Endodermal cell (in vitro differentiated cells): Measurements from ENCODE around the gene NRARP. TPM values are rescaled to one million over a fixed set of nuclear protein-coding genes. Genes with fewer than 3 reads are reported as not detected.

Experiments
- DNase-seq: peaks from one replicate; pipeline ENCODE4 v3.0.0-alpha.2; 2017
- H3K27ac ChIP-seq: 2 replicates; pipeline ENCODE4 v1.5.1; 2013; ENCODE audit warnings: mild to moderate bottlenecking, low read depth, low read length, moderate library complexity
- H3K27me3 ChIP-seq: 2 replicates; pipeline ENCODE4 v1.6.1; 2013; ENCODE audit warnings: mild to moderate bottlenecking, low read length, moderate library complexity; ENCODE audit not compliant: insufficient read depth, control insufficient read depth, poor library complexity, severe bottlenecking
- H3K36me3 ChIP-seq: 2 replicates; pipeline ENCODE4 v1.7.0; 2013; ENCODE audit warnings: mild to moderate bottlenecking, low read length, moderate library complexity; ENCODE audit not compliant: control insufficient read depth, insufficient read depth
- H3K4me1 ChIP-seq: one replicate; pipeline ENCODE4 v1.7.0; 2013; ENCODE audit warnings: low read length; ENCODE audit not compliant: control insufficient read depth, insufficient read depth
- H3K4me3 ChIP-seq: 2 replicates; pipeline ENCODE4 v1.5.1; 2013; ENCODE audit warnings: mild to moderate bottlenecking, low read length, moderate library complexity
- H3K9ac ChIP-seq: 2 replicates; pipeline ENCODE4 v1.6.1; 2013; ENCODE audit warnings: mild to moderate bottlenecking, low read length, moderate library complexity; ENCODE audit not compliant: poor library complexity, severe bottlenecking; ENCODE audit errors: extremely low read depth
- H3K9me3 ChIP-seq: 2 replicates; pipeline ENCODE4 v1.6.1; 2013; ENCODE audit warnings: mild to moderate bottlenecking, low read length, moderate library complexity; ENCODE audit not compliant: control insufficient read depth
- H3K27ac Mint-ChIP-seq: 2 replicates; pipeline ENCODE4 v1.8.0; 2020; ENCODE audit warnings: mixed read lengths
- H3K27me3 Mint-ChIP-seq: 2 replicates; pipeline ENCODE4 v1.8.0; 2021; ENCODE audit warnings: mild to moderate bottlenecking, mixed read lengths; ENCODE audit not compliant: insufficient read depth
- H3K36me3 Mint-ChIP-seq: 2 replicates; pipeline ENCODE4 v1.8.0; 2020; ENCODE audit warnings: low read depth, mixed read lengths
- H3K4me1 Mint-ChIP-seq: 2 replicates; pipeline ENCODE4 v1.8.0; 2020; ENCODE audit warnings: mixed read lengths
- H3K4me3 Mint-ChIP-seq: 2 replicates; pipeline ENCODE4 v1.8.0; 2020; ENCODE audit warnings: mild to moderate bottlenecking, moderate library complexity, mixed read lengths
- H3K9me3 Mint-ChIP-seq: 2 replicates; pipeline ENCODE4 v1.8.0; 2020; ENCODE audit warnings: mild to moderate bottlenecking, mixed read lengths
- WGBS, 2 experiments: methylation state at CpG; one replicate each; pipeline versions ENCODE4 v1.1.5 to v1.1.7; 2013; ENCODE audit warnings: missing lambda C conversion rate in 2 of 2, mixed read lengths in 1 of 2; ENCODE audit not compliant: insufficient coverage in 1 of 2, insufficient read length in 1 of 2; 5-methylcytosine and 5-hydroxymethylcytosine counted together
- total RNA-seq, 2 donors: library from RNA; stranded (reverse); fragmentation: NEBNext Ultra II Directional in 1 of 2; extraction: Animal tissue kit (Norgen Biotek cat#: 25700) in 1 of 2; gene quantifications; 2 replicates in 1 of 2; 3 replicates in 1 of 2; pipeline ENCODE4 v1.2.1, GENCODE V29; 2021
- TF ChIP-seq, protein P1 (sequence below): fragments of 200-600 bp; sonication (generic); conservative IDR thresholded peaks from 2 replicates; pipeline ENCODE4 v1.5.0; 2021; ENCODE audit warnings: antibody characterized with exemption, mild to moderate bottlenecking

The NRARP gene
- total RNA-seq, 2 donors from 2014 or later: 12.1 to 12.9 TPM

DNA sequence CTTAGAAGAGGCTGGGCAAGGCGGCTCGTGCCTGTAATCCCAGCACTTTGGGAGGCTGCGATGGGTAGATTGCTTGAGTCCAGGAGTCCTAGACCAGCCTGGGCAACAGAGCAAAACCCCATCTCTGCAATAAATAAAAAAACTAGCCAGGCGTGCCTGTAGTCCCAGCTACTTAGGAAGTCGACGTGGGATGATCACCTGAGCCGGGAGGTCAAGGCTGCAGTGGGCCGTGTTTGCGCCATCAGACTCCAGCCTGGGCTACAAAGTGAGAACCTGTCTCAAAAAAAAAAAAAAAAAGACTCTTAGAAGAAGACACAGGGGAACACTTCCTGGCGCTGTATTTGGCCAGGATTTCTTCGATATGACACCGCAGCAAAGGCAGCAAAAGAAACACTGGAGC lies 23.7 kb upstream of the NRARP start:
- Mint-ChIP-seq H3K36me3 (no peaks in the 10 kb centered on the region), H3K27me3 (peaks cover 18% of the 10 kb centered on the region), H3K4me3 (no peak overlapping the region), H3K4me1 (no peaks in the 10 kb centered on the region), H3K27ac (no peak overlapping the region), H3K9me3 (peaks cover 9% of the 10 kb centered on the region)
- Histone ChIP-seq H3K9me3 (peaks cover 14% of the 10 kb centered on the region), H3K36me3 (no peaks in the 10 kb centered on the region), H3K4me1 (no peaks in the 10 kb centered on the region), H3K4me3 (no peak overlapping the region), H3K27ac (no peak overlapping the region), H3K27me3 (peaks cover 4% of the 10 kb centered on the region), H3K9ac (no peak overlapping the region)
- DNase-seq: no peak
- TF ChIP-seq, protein P1, sequence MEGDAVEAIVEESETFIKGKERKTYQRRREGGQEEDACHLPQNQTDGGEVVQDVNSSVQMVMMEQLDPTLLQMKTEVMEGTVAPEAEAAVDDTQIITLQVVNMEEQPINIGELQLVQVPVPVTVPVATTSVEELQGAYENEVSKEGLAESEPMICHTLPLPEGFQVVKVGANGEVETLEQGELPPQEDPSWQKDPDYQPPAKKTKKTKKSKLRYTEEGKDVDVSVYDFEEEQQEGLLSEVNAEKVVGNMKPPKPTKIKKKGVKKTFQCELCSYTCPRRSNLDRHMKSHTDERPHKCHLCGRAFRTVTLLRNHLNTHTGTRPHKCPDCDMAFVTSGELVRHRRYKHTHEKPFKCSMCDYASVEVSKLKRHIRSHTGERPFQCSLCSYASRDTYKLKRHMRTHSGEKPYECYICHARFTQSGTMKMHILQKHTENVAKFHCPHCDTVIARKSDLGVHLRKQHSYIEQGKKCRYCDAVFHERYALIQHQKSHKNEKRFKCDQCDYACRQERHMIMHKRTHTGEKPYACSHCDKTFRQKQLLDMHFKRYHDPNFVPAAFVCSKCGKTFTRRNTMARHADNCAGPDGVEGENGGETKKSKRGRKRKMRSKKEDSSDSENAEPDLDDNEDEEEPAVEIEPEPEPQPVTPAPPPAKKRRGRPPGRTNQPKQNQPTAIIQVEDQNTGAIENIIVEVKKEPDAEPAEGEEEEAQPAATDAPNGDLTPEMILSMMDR: no peak
- 90 to 92% methylated on average over 10 to 12 of the region's 12 CpGs for WGBS, 2 experiments

DNA sequence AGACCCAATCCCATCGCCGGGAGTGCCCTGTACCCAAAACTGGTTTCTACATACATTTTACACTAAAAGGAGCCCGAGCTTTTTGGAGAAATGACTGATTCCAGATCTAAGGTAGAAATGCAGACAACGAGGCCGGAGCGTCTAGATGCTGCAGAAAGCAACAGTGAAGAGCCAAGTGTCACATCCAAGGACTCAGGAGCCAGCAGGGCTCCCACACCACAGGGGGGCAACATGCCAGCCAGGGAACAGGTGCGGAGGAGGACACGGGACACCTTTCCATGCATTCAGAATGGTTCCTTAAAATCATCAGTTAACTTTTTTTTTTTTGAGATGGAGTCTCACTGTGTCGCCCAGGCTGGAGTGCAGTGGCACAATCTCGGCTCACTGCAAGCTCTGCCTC lies 23.1 kb upstream of the NRARP start:
- H3K4me1 Mint-ChIP-seq: peaks cover 2% of the 10 kb centered on the region
- no peaks in the 10 kb centered on the region for H3K36me3 Mint-ChIP-seq
- peaks cover 10% of the 10 kb centered on the region for H3K9me3 ChIP-seq
- no peak for DNase-seq
- peaks cover 18% of the 10 kb centered on the region for H3K27me3 Mint-ChIP-seq
- no peak overlapping the region for H3K4me3 ChIP-seq
- peaks cover 4% of the 10 kb centered on the region for H3K27me3 ChIP-seq
- no peaks in the 10 kb centered on the region for H3K36me3 ChIP-seq
- WGBS, 2 experiments: 91 to 96% methylated on average over 9 to 10 of the region's 10 CpGs
- H3K9ac ChIP-seq: no peak overlapping the region
- no peaks in the 10 kb centered on the region for H3K4me1 ChIP-seq
- H3K9me3 Mint-ChIP-seq: peaks cover 8% of the 10 kb centered on the region
- no peak overlapping the region for H3K27ac Mint-ChIP-seq
- no peak overlapping the region for H3K27ac ChIP-seq
- H3K4me3 Mint-ChIP-seq: no peak overlapping the region
- TF ChIP-seq, protein P1: no peak

DNA sequence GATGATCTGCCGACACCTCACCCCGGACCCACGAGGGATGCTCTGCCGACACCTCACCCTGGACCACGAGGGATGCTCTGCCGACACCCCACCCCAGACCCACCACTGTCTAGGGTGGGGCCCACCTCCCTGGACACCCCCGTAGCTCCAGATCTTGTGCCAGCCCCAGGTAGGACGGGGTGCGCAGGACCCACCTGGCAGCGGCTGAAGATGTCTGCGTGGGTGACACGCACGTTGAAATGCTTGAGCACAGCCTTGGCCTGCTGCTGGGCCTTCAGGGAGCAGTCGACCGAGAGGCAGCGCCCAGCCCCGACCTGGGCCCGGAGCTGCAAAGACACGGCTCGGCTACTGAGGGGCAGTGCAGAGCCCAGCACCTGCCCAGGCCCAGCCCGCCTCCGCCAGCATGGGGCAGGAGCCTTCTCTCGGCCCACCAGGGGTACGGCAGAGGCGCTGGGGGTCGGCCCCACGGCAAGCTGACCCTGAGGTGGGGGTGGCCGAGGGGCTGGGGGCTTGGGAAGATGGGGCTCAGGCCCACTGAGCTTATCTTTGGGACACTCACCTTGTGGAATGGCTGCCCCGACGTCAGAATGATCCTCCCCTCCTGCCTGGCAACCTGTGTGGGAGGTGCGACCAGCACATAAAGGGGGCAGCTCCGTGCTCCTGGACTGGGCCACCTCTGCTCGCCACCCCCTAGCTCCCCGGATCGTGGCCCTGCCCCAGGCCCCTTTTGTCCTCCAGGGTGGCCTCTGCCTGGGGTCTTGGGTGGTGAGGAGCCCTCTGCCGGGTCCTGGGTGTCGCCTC lies 21.7 kb upstream of the NRARP start:
- Mint-ChIP-seq H3K9me3 (peaks cover 5% of the 10 kb centered on the region), H3K27me3 (peaks cover 18% of the 10 kb centered on the region), H3K4me3 (no peak overlapping the region), H3K27ac (no peak overlapping the region), H3K36me3 (no peaks in the 10 kb centered on the region), H3K4me1 (peaks cover 2% of the 10 kb centered on the region)
- Histone ChIP-seq H3K27me3 (peaks cover 4% of the 10 kb centered on the region), H3K4me1 (no peaks in the 10 kb centered on the region), H3K9ac (no peak overlapping the region), H3K9me3 (peaks cover 6% of the 10 kb centered on the region), H3K4me3 (no peak overlapping the region), H3K36me3 (no peaks in the 10 kb centered on the region), H3K27ac (no peak overlapping the region)
- no peak for DNase-seq
- TF ChIP-seq, protein P1: no peak
- WGBS, 2 experiments: 91% methylated on average over 25 to 37 of the region's 37 CpGs
